Brain microvascular endothelial cell (primary cell): Measurements from ENCODE around the gene SHC3.

Experiments used
- DNase-seq: peaks from one replicate; pipeline ENCODE4 v3.0.0-alpha.2; 2020
- H3K27ac ChIP-seq: fragments of 250-450 bp; sonication (Bioruptor Pico); 2 replicates; pipeline ENCODE4 v1.5.1; 2020; ENCODE audit warnings: mild to moderate bottlenecking, moderate library complexity
- H3K27me3 ChIP-seq: fragments of 250-450 bp; sonication (Bioruptor Pico); replicated peaks from 2 replicates; pipeline ENCODE4 v1.5.1; 2020; ENCODE audit warnings: mild to moderate bottlenecking
- H3K36me3 ChIP-seq: fragments of 250-450 bp; sonication (Bioruptor Pico); replicated peaks from 2 replicates; pipeline ENCODE4 v1.5.1; 2020; ENCODE audit warnings: mild to moderate bottlenecking
- H3K4me3 ChIP-seq: 2 replicates; pipeline ENCODE4 v1.5.1; 2011; ENCODE audit warnings: low read depth, mild to moderate bottlenecking, control low read depth, low read length, moderate library complexity
- in situ Hi-C: cut with HindIII; loops from 2 replicates; pipeline ENCODE4 v1.10.0; 2017; ENCODE audit warnings: low sequenced_read_pairs, low pct_ligation_motif_present
- TF ChIP-seq, protein P1 (sequence below): IDR thresholded peaks from 2 replicates; pipeline ENCODE4 v1.5.1; 2011; ENCODE audit warnings: low read depth, mild to moderate bottlenecking, moderate library complexity, low read length, control low read depth, inconsistent platforms; ENCODE audit errors: missing control alignments

SHC3 gene

GRCh38 chr9:89023740-89024139 lies 154.9 kb downstream of the SHC3 start:
- Histone ChIP-seq H3K27ac (peak overlapping the region; percentile 91), H3K36me3 (peaks cover 4% of the 10 kb centered on the region)
- DNase-seq = no peak

GRCh38 chr9:89022902-89023301 lies 155.7 kb downstream of the SHC3 start:
- in situ Hi-C loops = no loop called here
- no peaks in the 10 kb centered on the region for H3K27me3 ChIP-seq
- H3K27ac ChIP-seq = peak overlapping the region; percentile 91
- TF ChIP-seq, protein P1, sequence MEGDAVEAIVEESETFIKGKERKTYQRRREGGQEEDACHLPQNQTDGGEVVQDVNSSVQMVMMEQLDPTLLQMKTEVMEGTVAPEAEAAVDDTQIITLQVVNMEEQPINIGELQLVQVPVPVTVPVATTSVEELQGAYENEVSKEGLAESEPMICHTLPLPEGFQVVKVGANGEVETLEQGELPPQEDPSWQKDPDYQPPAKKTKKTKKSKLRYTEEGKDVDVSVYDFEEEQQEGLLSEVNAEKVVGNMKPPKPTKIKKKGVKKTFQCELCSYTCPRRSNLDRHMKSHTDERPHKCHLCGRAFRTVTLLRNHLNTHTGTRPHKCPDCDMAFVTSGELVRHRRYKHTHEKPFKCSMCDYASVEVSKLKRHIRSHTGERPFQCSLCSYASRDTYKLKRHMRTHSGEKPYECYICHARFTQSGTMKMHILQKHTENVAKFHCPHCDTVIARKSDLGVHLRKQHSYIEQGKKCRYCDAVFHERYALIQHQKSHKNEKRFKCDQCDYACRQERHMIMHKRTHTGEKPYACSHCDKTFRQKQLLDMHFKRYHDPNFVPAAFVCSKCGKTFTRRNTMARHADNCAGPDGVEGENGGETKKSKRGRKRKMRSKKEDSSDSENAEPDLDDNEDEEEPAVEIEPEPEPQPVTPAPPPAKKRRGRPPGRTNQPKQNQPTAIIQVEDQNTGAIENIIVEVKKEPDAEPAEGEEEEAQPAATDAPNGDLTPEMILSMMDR = no peak
- H3K4me3 ChIP-seq = no peak overlapping the region
- peaks cover 4% of the 10 kb centered on the region for H3K36me3 ChIP-seq
- DNase-seq = peak; percentile 84

More at GRCh38 chr9:89023740-89024139, 154.9 kb downstream of the SHC3 start:
- TF ChIP-seq, protein P1 = no peak
- Histone ChIP-seq H3K27me3 (no peaks in the 10 kb centered on the region), H3K4me3 (no peak overlapping the region)
- in situ Hi-C loops = no loop called here

DNA sequence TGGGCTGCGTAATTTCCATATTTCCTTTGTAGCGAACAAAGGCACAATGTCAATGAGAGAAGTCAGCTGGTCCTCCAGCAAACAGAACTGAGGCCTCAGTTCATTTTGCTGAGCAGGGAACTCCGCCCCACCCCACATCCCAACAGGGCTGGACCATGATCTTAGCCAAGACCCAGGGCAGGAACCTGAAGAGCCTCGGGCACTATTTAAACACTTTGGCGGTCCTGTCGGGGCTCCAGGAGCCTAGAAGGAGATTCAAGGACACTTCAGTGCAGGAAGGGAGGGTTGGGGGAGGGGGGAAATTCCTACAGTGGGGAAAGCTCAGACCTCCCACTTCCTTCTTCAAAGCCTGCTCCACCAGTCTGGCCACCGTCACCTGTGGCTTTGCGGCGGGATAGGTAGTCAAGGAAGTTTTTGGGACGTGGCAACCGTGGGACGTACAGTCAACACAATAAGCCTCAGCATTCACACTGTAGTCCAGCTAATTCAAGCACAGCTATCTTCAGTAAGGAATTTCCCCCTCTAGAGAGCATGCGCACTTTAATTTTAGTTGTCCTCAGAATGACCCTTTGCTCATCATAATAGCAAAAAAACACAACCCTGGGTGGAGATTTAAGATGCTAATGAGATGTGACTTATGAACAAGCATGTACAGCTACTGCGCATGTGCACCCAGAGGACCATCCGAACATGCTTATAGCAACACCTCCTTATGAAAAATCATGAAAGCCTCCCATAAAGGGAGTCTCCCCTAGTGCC lies 156.4 kb downstream of the SHC3 start:
- TF ChIP-seq, protein P1 = no peak
- Histone ChIP-seq H3K36me3 (peaks cover 4% of the 10 kb centered on the region), H3K4me3 (no peak overlapping the region), H3K27ac (peak overlapping the region; percentile 91), H3K27me3 (no peaks in the 10 kb centered on the region)
- DNase-seq = peak; percentile 92
- in situ Hi-C loops = no loop called here

GRCh38 chr9:89021154-89021803 lies 157.3 kb downstream of the SHC3 start:
- in situ Hi-C loops = no loop called here
- Histone ChIP-seq H3K27ac (peak overlapping the region; percentile 91), H3K36me3 (peaks cover 4% of the 10 kb centered on the region), H3K4me3 (no peak overlapping the region), H3K27me3 (no peaks in the 10 kb centered on the region)
- TF ChIP-seq, protein P1 = no peak
- peak; percentile 87 for DNase-seq

- H3K36me3 ChIP-seq = peaks cover 4% of the 10 kb centered on the region
- H3K4me3 ChIP-seq = no peak overlapping the region
- in situ Hi-C loops = no loop called here
- H3K27ac ChIP-seq = no peak overlapping the region
- no peak for DNase-seq
- H3K27me3 ChIP-seq = no peaks in the 10 kb centered on the region
- TF ChIP-seq, protein P1 = no peak
Observed at GRCh38 chr9:89020754-89021153, 157.9 kb downstream of the SHC3 start.
